Measurements from ENCODE around the gene NRCAM. TPM values are rescaled to one million over a fixed set of nuclear protein-coding genes. Genes with fewer than 3 reads are reported as not detected.

Gene NRCAM
- total RNA-seq, 1 experiment from 2014 or later = 45.7 TPM

DNA sequence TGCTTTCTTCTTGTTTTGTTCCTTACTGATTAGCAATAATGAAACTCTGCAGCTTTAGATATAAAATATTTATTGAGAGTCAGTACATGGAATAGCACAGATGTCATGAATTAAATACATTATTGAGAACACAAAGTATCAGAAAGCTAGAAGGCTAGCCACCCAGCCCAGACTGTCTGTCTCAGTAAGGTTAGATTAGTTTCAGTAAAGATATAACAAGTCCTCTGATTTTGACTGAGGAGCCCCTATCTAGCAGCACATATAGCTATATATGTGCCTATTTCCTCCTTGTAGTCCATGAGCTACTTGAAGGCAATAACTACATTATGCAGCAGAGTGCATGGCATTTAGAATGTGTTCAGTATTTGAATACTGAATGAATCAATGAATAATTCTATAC, 81.3 kb downstream of the NRCAM start:
- H3K4me1 ChIP-seq (ENCODE audit: insufficient read depth, low read length, poor library complexity, severe bottlenecking) = no peaks in the 10 kb centered on the region
- no peak overlapping the region for H3K4me3 ChIP-seq (ENCODE audit: low read depth, low read length, poor library complexity, severe bottlenecking)
- no peak for DNase-seq (ENCODE audit: low spot score)
- H3K9me3 ChIP-seq (ENCODE audit: low read depth, low read length, poor library complexity, severe bottlenecking) = peaks cover 6% of the 10 kb centered on the region
- intact Hi-C loops (cut with micrococcal nuclease; ENCODE audit: unreplicated experiment) = no loop called here
- ChIA-PET CTCF (no interaction called here), POLR2A (ENCODE audit: low non-redundant PET) (interaction anchor here (0.5 to 0.6 kb wide), 2 partner anchors 8 to 23 kb away, joined by 3 read pairs; no protein-coding TSS in a partner anchor)
- TF ChIP-seq, protein P1, sequence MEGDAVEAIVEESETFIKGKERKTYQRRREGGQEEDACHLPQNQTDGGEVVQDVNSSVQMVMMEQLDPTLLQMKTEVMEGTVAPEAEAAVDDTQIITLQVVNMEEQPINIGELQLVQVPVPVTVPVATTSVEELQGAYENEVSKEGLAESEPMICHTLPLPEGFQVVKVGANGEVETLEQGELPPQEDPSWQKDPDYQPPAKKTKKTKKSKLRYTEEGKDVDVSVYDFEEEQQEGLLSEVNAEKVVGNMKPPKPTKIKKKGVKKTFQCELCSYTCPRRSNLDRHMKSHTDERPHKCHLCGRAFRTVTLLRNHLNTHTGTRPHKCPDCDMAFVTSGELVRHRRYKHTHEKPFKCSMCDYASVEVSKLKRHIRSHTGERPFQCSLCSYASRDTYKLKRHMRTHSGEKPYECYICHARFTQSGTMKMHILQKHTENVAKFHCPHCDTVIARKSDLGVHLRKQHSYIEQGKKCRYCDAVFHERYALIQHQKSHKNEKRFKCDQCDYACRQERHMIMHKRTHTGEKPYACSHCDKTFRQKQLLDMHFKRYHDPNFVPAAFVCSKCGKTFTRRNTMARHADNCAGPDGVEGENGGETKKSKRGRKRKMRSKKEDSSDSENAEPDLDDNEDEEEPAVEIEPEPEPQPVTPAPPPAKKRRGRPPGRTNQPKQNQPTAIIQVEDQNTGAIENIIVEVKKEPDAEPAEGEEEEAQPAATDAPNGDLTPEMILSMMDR (conservative IDR thresholded peaks at IDR 0.05; ENCODE audit: low read depth, low read length) = no peak
- no TSS peak for BruUV-seq (replicated peaks)
- no peak overlapping the region for H3K27ac ChIP-seq (ENCODE audit: low read depth, low read length, poor library complexity, severe bottlenecking)
- no peaks in the 10 kb centered on the region for H3K27me3 ChIP-seq (replicated peaks; ENCODE audit: insufficient read depth, low read depth, low read length, poor library complexity)
- peaks cover 3% of the 10 kb centered on the region for H3K36me3 ChIP-seq (ENCODE audit: insufficient read depth, low read length, poor library complexity, severe bottlenecking)

DNA sequence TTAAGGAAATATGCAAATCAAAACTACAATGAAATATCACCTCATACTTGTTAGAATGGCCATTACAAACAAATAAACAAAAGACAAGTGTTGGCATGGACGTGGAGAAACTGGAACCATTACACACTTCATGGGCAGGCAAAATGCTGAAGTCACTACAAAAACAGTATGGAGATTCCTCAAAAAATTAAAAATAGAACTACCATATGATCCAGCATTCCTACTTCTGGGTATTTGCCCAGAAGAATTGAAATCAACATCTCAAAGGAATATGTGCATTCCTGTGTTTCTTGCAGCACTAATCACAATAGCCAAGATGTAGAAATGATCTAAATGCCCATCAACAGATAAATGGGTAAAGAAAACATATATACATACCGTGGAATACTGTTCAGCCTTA, 83.6 kb downstream of the NRCAM start:
- DNase-seq (ENCODE audit: low spot score) = no peak
- no peak for TF ChIP-seq EZH2 (IDR thresholded peaks at IDR 0.05; ENCODE audit: borderline replicate concordance, low read depth, low read length, poor library complexity, severe bottlenecking)
- TF ChIP-seq, protein P1 (conservative IDR thresholded peaks at IDR 0.05; ENCODE audit: low read depth, low read length) = no peak

DNA sequence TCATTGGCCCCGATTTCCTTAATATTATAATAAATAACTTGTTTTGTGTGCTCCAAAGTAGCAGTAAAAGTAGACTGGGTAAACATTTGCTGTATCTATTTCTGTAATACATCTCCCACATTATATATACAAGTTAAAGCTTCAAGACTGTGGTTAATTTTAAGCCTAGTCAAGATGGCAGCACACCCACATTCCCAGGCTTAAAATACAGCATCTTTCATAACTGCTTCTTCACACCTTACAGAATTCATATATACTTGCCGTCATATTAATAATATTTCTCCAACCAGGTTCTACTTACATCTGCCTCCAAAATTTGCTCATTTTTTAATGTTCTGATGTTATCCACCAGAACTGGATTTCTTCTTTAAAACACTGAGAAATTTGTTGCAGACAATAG, 85.6 kb downstream of the NRCAM start:
- Histone ChIP-seq H3K27me3 (replicated peaks; ENCODE audit: insufficient read depth, low read depth, low read length, poor library complexity) (no peaks in the 10 kb centered on the region), H3K4me1 (ENCODE audit: insufficient read depth, low read length, poor library complexity, severe bottlenecking) (peaks cover 21% of the 10 kb centered on the region), H3K36me3 (ENCODE audit: insufficient read depth, low read length, poor library complexity, severe bottlenecking) (peaks cover 3% of the 10 kb centered on the region), H3K9me3 (ENCODE audit: low read depth, low read length, poor library complexity, severe bottlenecking) (peaks cover 6% of the 10 kb centered on the region), H3K27ac (ENCODE audit: low read depth, low read length, poor library complexity, severe bottlenecking) (no peak overlapping the region), H3K4me3 (ENCODE audit: low read depth, low read length, poor library complexity, severe bottlenecking) (no peak overlapping the region)
- DNase-seq (ENCODE audit: low spot score) = no peak
- TF ChIP-seq, protein P1 (conservative IDR thresholded peaks at IDR 0.05; ENCODE audit: low read depth, low read length) = no peak
- TF ChIP-seq EZH2 (IDR thresholded peaks at IDR 0.05; ENCODE audit: borderline replicate concordance, low read depth, low read length, poor library complexity, severe bottlenecking) = no peak
- CTCF ChIA-PET = no interaction called here
- POLR2A ChIA-PET (ENCODE audit: low non-redundant PET) = no interaction called here
- intact Hi-C loops (cut with micrococcal nuclease; ENCODE audit: unreplicated experiment) = no loop called here
- no TSS peak for BruUV-seq (replicated peaks)

More for the DNA sequence above, 83.6 kb downstream of the NRCAM start:
- intact Hi-C loops (cut with micrococcal nuclease; ENCODE audit: unreplicated experiment) = no loop called here
- H3K4me3 ChIP-seq (ENCODE audit: low read depth, low read length, poor library complexity, severe bottlenecking) = no peak overlapping the region
- peaks cover 3% of the 10 kb centered on the region for H3K36me3 ChIP-seq (ENCODE audit: insufficient read depth, low read length, poor library complexity, severe bottlenecking)
- H3K4me1 ChIP-seq (ENCODE audit: insufficient read depth, low read length, poor library complexity, severe bottlenecking) = peaks cover 13% of the 10 kb centered on the region
- no TSS peak for BruUV-seq (replicated peaks)
- H3K27ac ChIP-seq (ENCODE audit: low read depth, low read length, poor library complexity, severe bottlenecking) = no peak overlapping the region
- ChIA-PET CTCF (no interaction called here), POLR2A (ENCODE audit: low non-redundant PET) (no interaction called here)
- H3K9me3 ChIP-seq (ENCODE audit: low read depth, low read length, poor library complexity, severe bottlenecking) = peaks cover 6% of the 10 kb centered on the region
- H3K27me3 ChIP-seq (replicated peaks; ENCODE audit: insufficient read depth, low read depth, low read length, poor library complexity) = no peaks in the 10 kb centered on the region

All from A673 (cell line).